BJ (cell line): Measurements from ENCODE around the gene TTC21A. TPM values are rescaled to one million over a fixed set of nuclear protein-coding genes. Genes with fewer than 3 reads are reported as not detected.
A peak's percentile ranks its signal among the peaks of the same experiment; 100 is the strongest.

Experiments
- CTCF ChIA-PET: fragments of 350-600 bp; formaldehyde crosslinking; extraction: SDS; loops from one replicate; lab custom pipeline; 2021; ENCODE audit warnings: antibody characterized with exemption, inconsistent platforms; lab: Yijun Ruan, JAX
- POLR2A ChIA-PET: fragments of 300-600 bp; sonication (Branson Sonifier 250); formaldehyde crosslinking; extraction: SDS; loops from one replicate; lab custom pipeline; 2021; ENCODE audit warnings: antibody characterized with exemption; lab: Charles Lee
- DNase-seq: peaks from one replicate; pipeline ENCODE4 v3.0.0-alpha.2; 2011; ENCODE audit warnings: low read depth
- H3K27me3 ChIP-seq: 2 replicates; pipeline ENCODE4 v1.6.0; 2011; ENCODE audit warnings: low read length; ENCODE audit not compliant: control insufficient read depth, insufficient read depth
- H3K36me3 ChIP-seq: 2 replicates; pipeline ENCODE4 v1.5.1; 2011; ENCODE audit warnings: low read length; ENCODE audit not compliant: control insufficient read depth, insufficient read depth
- H3K4me3 ChIP-seq: 2 replicates; pipeline ENCODE4 v1.5.1; 2011; ENCODE audit warnings: low read depth, mild to moderate bottlenecking, control low read depth, low read length
- CTCF ChIP-seq: IDR thresholded peaks from 2 replicates; pipeline ENCODE4 v1.5.1; 2011; ENCODE audit warnings: low read depth, mild to moderate bottlenecking, control low read depth, inconsistent platforms, low read length, moderate library complexity; ENCODE audit not compliant: insufficient read depth
- polyA plus RNA-seq: library from polyadenylated mRNA; depleted of rRNA; stranded (reverse); fragments of >200 nt; gene quantifications from 2 replicates; pipeline ENCODE4 v1.2.3, GENCODE V29; 2011

TTC21A gene
- polyA plus RNA-seq, 1 experiment = 2.3 TPM

- DNase-seq = no peak
- POLR2A ChIA-PET = no interaction called here
- Histone ChIP-seq H3K27me3 (no peaks in the 10 kb centered on the region), H3K4me3 (peak overlapping the region; percentile 40), H3K36me3 (no peaks in the 10 kb centered on the region)
- CTCF ChIA-PET = interaction anchor here (1.2 to 3.6 kb wide), 3 partner anchors 10 to 108 kb away, joined by 8 to 27 read pairs (median 9); no protein-coding TSS in a partner anchor
- TF ChIP-seq CTCF = no peak
Measured at GRCh38 chr3:39180183-39180545, 72.7 kb downstream of the TTC21A start.

- Histone ChIP-seq H3K27me3 (no peaks in the 10 kb centered on the region), H3K36me3 (no peaks in the 10 kb centered on the region), H3K4me3 (peak overlapping the region; percentile 40)
- POLR2A ChIA-PET = no interaction called here
- CTCF ChIA-PET = interaction anchor here (1.2 to 3.6 kb wide), 3 partner anchors 9 to 108 kb away, joined by 8 to 27 read pairs (median 9); no protein-coding TSS in a partner anchor
- TF ChIP-seq CTCF = peak; percentile 44
- peak; percentile 30 for DNase-seq
Measured at GRCh38 chr3:39180546-39181346, 73.3 kb downstream of the TTC21A start.

- POLR2A ChIA-PET = no interaction called here
- CTCF ChIA-PET = interaction anchor here (0.6 to 16.5 kb wide), 4 partner anchors 10 to 108 kb away, joined by 3 to 374 read pairs (median 6); partner anchors contain the start of gene XIRP1
- Histone ChIP-seq H3K27me3 (no peaks in the 10 kb centered on the region), H3K36me3 (no peaks in the 10 kb centered on the region), H3K4me3 (no peak overlapping the region)
- DNase-seq = no peak
- TF ChIP-seq CTCF = no peak
Measured at GRCh38 chr3:39181408-39182335, 74.2 kb downstream of the TTC21A start.

GRCh38 chr3:39183211-39184080 is 76.0 kb downstream of the TTC21A start:
- TF ChIP-seq CTCF = no peak
- no peak overlapping the region for H3K4me3 ChIP-seq
- H3K27me3 ChIP-seq = no peaks in the 10 kb centered on the region
- POLR2A ChIA-PET = no interaction called here
- no peaks in the 10 kb centered on the region for H3K36me3 ChIP-seq
- CTCF ChIA-PET = interaction anchor here (1.7 to 16.5 kb wide), 4 partner anchors 8 to 106 kb away, joined by 4 to 374 read pairs (median 10); partner anchors contain the start of gene XIRP1
- DNase-seq = no peak
